ENCODE measurements around the gene CRK. TPM values are rescaled to one million over a fixed set of nuclear protein-coding genes. Genes with fewer than 3 reads are reported as not detected.
A peak's percentile ranks its signal among the peaks of the same experiment; 100 is the strongest.
"Not testable (repeated sequence)": the region's sequence is repeated elsewhere in the genome, so short reads cannot be mapped to it uniquely, and the experiment has no call there.

Gene CRK
- total RNA-seq, 1 donor from 2014 or later = 70.4 TPM

DNA sequence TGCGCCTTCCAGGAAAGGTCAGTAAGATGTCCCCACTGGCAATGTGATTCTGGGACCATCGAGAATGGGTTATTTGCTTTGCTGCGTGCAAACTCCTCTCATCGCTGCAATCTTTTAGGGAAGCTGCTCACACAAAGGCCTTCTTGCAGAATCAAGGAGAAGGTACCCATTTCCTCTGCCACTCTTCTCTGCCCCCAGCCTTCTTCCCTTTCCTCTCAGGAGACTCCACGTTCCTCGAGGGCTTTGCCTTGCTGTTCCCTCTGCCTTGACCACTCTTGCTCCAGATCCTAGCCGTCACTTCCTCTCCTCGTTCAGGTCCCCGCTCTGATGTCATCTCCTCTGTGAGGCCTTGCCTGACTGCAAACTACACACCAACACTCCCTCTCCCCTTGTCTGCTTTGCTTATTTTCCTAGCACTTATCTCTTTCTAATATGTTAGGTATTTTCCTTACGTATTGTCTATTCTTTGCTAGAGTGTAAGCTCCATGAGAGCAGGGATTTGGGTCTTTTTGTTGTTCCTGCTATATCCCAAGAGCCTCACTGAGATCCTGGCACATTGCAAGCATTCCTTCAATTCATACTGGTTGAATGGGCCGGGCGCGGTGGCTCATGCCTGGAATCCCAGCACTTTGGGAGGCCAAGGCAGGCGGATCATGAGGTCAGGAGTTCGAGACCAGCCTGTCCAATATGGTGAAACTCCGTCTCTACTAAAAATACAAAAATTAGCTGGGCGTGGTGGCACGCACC lies 5.3 kb upstream of the CRK start:
- peaks cover 20% of the 10 kb centered on the region for H3K36me3 Mint-ChIP-seq (ENCODE audit: low read depth)
- TF ChIP-seq, protein P1, sequence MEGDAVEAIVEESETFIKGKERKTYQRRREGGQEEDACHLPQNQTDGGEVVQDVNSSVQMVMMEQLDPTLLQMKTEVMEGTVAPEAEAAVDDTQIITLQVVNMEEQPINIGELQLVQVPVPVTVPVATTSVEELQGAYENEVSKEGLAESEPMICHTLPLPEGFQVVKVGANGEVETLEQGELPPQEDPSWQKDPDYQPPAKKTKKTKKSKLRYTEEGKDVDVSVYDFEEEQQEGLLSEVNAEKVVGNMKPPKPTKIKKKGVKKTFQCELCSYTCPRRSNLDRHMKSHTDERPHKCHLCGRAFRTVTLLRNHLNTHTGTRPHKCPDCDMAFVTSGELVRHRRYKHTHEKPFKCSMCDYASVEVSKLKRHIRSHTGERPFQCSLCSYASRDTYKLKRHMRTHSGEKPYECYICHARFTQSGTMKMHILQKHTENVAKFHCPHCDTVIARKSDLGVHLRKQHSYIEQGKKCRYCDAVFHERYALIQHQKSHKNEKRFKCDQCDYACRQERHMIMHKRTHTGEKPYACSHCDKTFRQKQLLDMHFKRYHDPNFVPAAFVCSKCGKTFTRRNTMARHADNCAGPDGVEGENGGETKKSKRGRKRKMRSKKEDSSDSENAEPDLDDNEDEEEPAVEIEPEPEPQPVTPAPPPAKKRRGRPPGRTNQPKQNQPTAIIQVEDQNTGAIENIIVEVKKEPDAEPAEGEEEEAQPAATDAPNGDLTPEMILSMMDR (IDR thresholded peaks at IDR 0.05) = no peak
- H3K27ac Mint-ChIP-seq (ENCODE audit: unreplicated experiment) = peak overlapping the region; percentile 86
- DNase-seq (ENCODE audit: low spot score) = no peak
- no peaks in the 10 kb centered on the region for H3K27me3 Mint-ChIP-seq (ENCODE audit: low read depth)
- H3K4me3 Mint-ChIP-seq (ENCODE audit: unreplicated experiment) = no peak overlapping the region
- peaks cover 43% of the 10 kb centered on the region for H3K4me1 Mint-ChIP-seq (ENCODE audit: low read depth)
- no peaks in the 10 kb centered on the region for H3K9me3 Mint-ChIP-seq (ENCODE audit: low read depth)

DNA sequence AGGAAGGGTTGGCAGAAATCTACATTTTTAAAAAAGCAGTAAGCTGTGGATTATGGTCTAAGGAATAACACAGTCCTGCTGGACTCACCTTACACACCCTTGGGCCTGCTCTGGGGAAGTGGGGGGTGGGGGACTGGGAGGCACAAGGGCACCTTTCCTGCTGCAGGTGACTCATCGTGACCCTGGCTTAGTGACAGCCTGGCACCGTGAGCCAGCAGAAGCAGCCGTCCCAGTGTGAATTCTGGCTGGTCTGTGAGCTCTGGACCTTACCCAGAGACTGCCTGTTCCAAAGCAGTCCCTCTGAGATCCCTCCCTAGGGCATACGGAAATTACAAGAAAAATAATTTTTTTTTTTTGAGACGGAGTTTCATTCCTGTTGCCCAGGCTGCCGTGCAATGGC lies 4.2 kb upstream of the CRK start:
- Mint-ChIP-seq H3K27ac (ENCODE audit: unreplicated experiment) (peak overlapping the region; percentile 86), H3K4me3 (ENCODE audit: unreplicated experiment) (no peak overlapping the region), H3K27me3 (ENCODE audit: low read depth) (no peaks in the 10 kb centered on the region), H3K36me3 (ENCODE audit: low read depth) (peaks cover 15% of the 10 kb centered on the region), H3K9me3 (ENCODE audit: low read depth) (no peaks in the 10 kb centered on the region), H3K4me1 (ENCODE audit: low read depth) (peaks cover 41% of the 10 kb centered on the region)
- TF ChIP-seq, protein P1 (IDR thresholded peaks at IDR 0.05) = no peak
- no peak for DNase-seq (ENCODE audit: low spot score)

DNA sequence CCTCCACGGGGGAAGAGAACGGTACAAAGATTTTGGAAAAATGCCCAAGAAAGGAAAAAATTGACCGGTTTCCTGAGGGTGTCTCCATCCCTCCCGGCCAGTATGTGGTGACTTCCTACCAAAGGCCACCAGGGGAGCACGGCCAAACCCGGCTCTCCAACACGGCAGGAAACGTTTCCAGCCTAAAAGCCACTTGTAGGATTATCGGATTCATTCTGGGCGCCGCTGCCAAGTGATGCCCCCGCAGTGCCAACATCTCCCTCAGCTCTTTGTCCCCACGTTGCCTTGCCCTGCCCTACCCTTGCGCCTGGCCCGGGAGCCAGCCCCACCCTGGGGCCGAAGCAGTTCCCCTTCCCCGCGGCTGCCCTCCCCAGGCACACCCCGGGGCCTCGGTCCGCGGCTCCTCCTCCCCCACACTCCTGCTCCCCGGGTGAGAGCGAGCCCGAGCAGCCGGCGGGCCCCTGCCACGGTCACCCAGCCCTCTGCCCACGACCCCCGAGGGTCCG lies 688 bp downstream of the CRK start:
- Mint-ChIP-seq H3K4me3 (ENCODE audit: unreplicated experiment) (peak overlapping the region; percentile 83), H3K27ac (ENCODE audit: unreplicated experiment) (peak overlapping the region; percentile 96), H3K9me3 (ENCODE audit: low read depth) (no peaks in the 10 kb centered on the region), H3K4me1 (ENCODE audit: low read depth) (peaks cover 52% of the 10 kb centered on the region), H3K36me3 (ENCODE audit: low read depth) (peaks cover 2% of the 10 kb centered on the region), H3K27me3 (ENCODE audit: low read depth) (no peaks in the 10 kb centered on the region)
- DNase-seq (ENCODE audit: low spot score) = no peak
- TF ChIP-seq, protein P1 (IDR thresholded peaks at IDR 0.05) = peak; percentile 77

DNA sequence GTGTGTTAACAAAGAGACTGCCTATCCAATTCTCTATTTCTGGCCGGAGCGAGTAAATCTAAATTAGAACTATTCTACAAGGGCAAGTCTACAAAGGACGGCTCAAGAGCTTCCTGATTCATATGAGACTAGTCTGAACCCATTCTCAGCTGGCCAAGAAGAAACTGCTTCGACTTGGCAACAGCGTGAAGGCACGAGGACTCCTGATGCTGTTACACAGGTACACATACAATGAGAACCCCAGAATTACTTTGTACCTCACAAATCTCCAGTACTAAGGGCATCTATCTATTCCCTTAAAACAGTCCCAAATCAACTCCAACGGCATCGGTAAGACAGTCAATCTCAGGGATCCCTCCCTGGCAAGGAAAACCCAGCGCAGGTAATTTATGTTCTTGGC lies 1.5 kb downstream of the CRK start:
- peak overlapping the region; percentile 83 for H3K4me3 Mint-ChIP-seq (ENCODE audit: unreplicated experiment)
- H3K36me3 Mint-ChIP-seq (ENCODE audit: low read depth) = peaks cover 2% of the 10 kb centered on the region
- no peak for DNase-seq (ENCODE audit: low spot score)
- no peaks in the 10 kb centered on the region for H3K9me3 Mint-ChIP-seq (ENCODE audit: low read depth)
- H3K4me1 Mint-ChIP-seq (ENCODE audit: low read depth) = peaks cover 47% of the 10 kb centered on the region
- H3K27me3 Mint-ChIP-seq (ENCODE audit: low read depth) = no peaks in the 10 kb centered on the region
- TF ChIP-seq, protein P1 (IDR thresholded peaks at IDR 0.05) = no peak
- H3K27ac Mint-ChIP-seq (ENCODE audit: unreplicated experiment) = peak overlapping the region; percentile 96

DNA sequence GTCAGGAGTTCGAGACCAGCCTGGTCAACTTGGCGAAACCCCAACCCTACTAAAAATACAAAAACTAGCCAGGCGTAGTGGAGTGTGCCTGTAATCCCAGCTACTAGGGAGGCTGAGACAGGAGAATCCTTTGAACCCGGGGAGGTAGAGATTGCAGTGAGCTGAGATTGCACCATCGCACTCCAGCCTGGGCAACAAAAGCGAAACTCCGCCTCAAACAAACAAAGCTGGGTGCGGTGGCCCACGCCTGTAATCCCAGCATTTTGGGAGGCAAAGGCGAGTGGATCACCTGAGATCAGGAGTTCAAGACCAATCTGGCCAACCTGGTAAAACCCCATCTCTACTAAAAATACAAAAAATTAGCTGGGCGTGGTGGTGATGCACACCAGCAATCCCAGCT lies 2.3 kb downstream of the CRK start:
- Mint-ChIP-seq H3K4me1 (ENCODE audit: low read depth) (peaks cover 54% of the 10 kb centered on the region), H3K4me3 (ENCODE audit: unreplicated experiment) (peak overlapping the region; percentile 31), H3K27ac (ENCODE audit: unreplicated experiment) (peak overlapping the region; percentile 49)
- not testable (repeated sequence) for H3K36me3 Mint-ChIP-seq (ENCODE audit: low read depth); H3K9me3 Mint-ChIP-seq (ENCODE audit: low read depth); H3K27me3 Mint-ChIP-seq (ENCODE audit: low read depth); DNase-seq (ENCODE audit: low spot score)

DNA sequence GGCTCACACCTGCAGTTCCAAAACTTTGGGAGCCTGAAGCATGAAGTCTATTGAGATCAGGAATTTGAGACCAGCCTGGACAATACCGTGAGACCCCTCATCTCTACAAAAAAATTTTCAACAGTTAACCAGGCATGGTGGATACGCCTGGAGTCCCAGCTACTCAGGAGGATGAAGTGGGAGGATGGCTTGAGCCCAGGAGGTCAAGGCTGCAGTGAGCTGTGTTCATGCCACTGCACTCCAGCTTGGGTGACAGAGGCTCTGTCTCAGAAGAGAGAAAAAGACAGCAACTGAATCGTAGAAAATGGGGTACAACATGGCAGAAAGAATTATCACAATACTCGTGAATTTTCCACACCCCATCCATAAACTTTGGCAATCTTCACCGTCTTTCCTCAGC lies 3.2 kb downstream of the CRK start:
- no peak overlapping the region for H3K4me3 Mint-ChIP-seq (ENCODE audit: unreplicated experiment)
- H3K27ac Mint-ChIP-seq (ENCODE audit: unreplicated experiment) = peak overlapping the region; percentile 10
- H3K9me3 Mint-ChIP-seq (ENCODE audit: low read depth) = no peaks in the 10 kb centered on the region
- peaks cover 2% of the 10 kb centered on the region for H3K36me3 Mint-ChIP-seq (ENCODE audit: low read depth)
- TF ChIP-seq, protein P1 (IDR thresholded peaks at IDR 0.05) = no peak
- peaks cover 54% of the 10 kb centered on the region for H3K4me1 Mint-ChIP-seq (ENCODE audit: low read depth)
- no peak for DNase-seq (ENCODE audit: low spot score)
- no peaks in the 10 kb centered on the region for H3K27me3 Mint-ChIP-seq (ENCODE audit: low read depth)

DNA sequence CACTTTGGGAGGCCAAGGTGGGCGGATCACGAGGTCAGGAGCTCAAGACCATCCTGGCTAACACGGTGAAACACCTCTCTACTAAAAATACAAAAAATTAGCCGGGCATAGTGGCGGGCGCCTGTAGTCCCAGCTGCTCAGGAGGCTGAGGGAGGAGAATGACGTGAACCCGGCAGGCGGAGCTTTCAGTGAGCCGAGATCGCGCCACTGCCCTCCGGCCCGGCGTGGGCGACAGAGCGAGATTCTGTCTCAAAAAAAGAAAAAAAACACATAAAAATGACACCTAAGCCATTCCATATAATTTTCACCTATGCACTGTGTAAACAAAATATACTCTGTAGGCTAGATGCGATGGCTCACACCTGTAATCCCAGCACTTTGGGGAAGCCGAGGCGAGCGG lies 5.8 kb downstream of the CRK start:
- H3K36me3 Mint-ChIP-seq (ENCODE audit: low read depth); H3K27me3 Mint-ChIP-seq (ENCODE audit: low read depth); H3K9me3 Mint-ChIP-seq (ENCODE audit: low read depth); DNase-seq (ENCODE audit: low spot score); H3K4me3 Mint-ChIP-seq (ENCODE audit: unreplicated experiment); H3K27ac Mint-ChIP-seq (ENCODE audit: unreplicated experiment): not testable (repeated sequence)
- H3K4me1 Mint-ChIP-seq (ENCODE audit: low read depth) = peaks cover 63% of the 10 kb centered on the region

Data from chondrocyte (in vitro differentiated cells).